NCI-H2081 (cell line): ENCODE measurements around the gene NADSYN1.
"Not testable (repeated sequence)": the region's sequence is repeated elsewhere in the genome, so short reads cannot be mapped to it uniquely, and the experiment has no call there.

Experiments used
- DNase-seq, 2 experiments: peaks; one replicate each; lab custom pipeline; 2025; lab: John Stamatoyannopoulos, UW

The NADSYN1 gene

GRCh38 chr11:71526796-71527575, 74.0 kb downstream of the NADSYN1 start, which contains the start of gene KRTAP5-7:
Gene KRTAP5-7, plus strand, starts transcription at chr11:71527267. Its CDS starts 34 bp downstream, at chr11:71527301.
- DNase-seq, result not testable (repeated sequence)

- no peak for DNase-seq
These were observed 74.7 kb downstream of the NADSYN1 start for GRCh38 chr11:71527576-71528210.

GRCh38 chr11:71530602-71531001, 77.6 kb downstream of the NADSYN1 start:
- DNase-seq, result no peak

GRCh38 chr11:71532036-71532610, 79.1 kb downstream of the NADSYN1 start:
- no peak for DNase-seq

- not testable (repeated sequence) for DNase-seq
These were observed 82.0 kb downstream of the NADSYN1 start for GRCh38 chr11:71534711-71535608.

GRCh38 chr11:71535825-71536224, 82.8 kb downstream of the NADSYN1 start:
- DNase-seq, result no peak

GRCh38 chr11:71537537-71537936, 84.5 kb downstream of the NADSYN1 start:
- DNase-seq, result no peak

- DNase-seq, result not testable (repeated sequence)
These were observed 85.1 kb downstream of the NADSYN1 start, which contains the start of gene KRTAP5-8 for GRCh38 chr11:71537977-71538665. Gene KRTAP5-8, plus strand, starts transcription at chr11:71538025. Its CDS starts 31 bp downstream, at chr11:71538056.

- no peak for DNase-seq
These were observed 85.6 kb downstream of the NADSYN1 start for GRCh38 chr11:71538666-71538990.

GRCh38 chr11:71539017-71539416, 86.0 kb downstream of the NADSYN1 start:
- DNase-seq, result no peak

- not testable (repeated sequence) for DNase-seq
These were observed 87.0 kb downstream of the NADSYN1 start for GRCh38 chr11:71539971-71540370.

GRCh38 chr11:71540521-71541304, 87.7 kb downstream of the NADSYN1 start:
- not testable (repeated sequence) for DNase-seq

GRCh38 chr11:71542382-71542781, 89.4 kb downstream of the NADSYN1 start:
- DNase-seq, result no peak

GRCh38 chr11:71542879-71543777, 90.1 kb downstream of the NADSYN1 start:
- DNase-seq, result no peak

GRCh38 chr11:71543866-71544265, 90.9 kb downstream of the NADSYN1 start:
- no peak for DNase-seq

GRCh38 chr11:71544525-71545214, 91.7 kb downstream of the NADSYN1 start:
- no peak for DNase-seq

GRCh38 chr11:71545405-71545966, 92.5 kb downstream of the NADSYN1 start:
- no peak for DNase-seq

GRCh38 chr11:71548120-71548519, 95.1 kb downstream of the NADSYN1 start, which contains the start of gene KRTAP5-9:
Gene KRTAP5-9, plus strand, starts transcription at chr11:71548420. Its CDS starts 238 bp downstream, at chr11:71548658.
- no peak for DNase-seq
